A549 (cell line): ENCODE results near the gene DAB2IP.

ENCODE experiments used
- CEBPB ChIP-seq, 2 experiments: fragments of >200 bp in 1 of 2; sonication (Bioruptor Twin) in 1 of 2; formaldehyde crosslinking in 1 of 2; IDR thresholded peaks; 2 replicates each; pipeline ENCODE4 v1.6.1; 2012 to 2016
- EP300 ChIP-seq, 2 experiments: fragments of >200 bp; sonication (Bioruptor Twin); formaldehyde crosslinking; IDR thresholded peaks; 2 replicates in 1 of 2; 3 replicates in 1 of 2; pipeline ENCODE4 v1.6.1; 2016 to 2017
- ESRRA ChIP-seq: fragments of 150-350 bp; IDR thresholded peaks from 2 replicates; pipeline ENCODE4 v1.6.1; 2014; ENCODE audit warnings: mild to moderate bottlenecking, low read length, borderline replicate concordance
- HDAC2 ChIP-seq: fragments of 200-600 bp; sonication (generic); IDR thresholded peaks from 2 replicates; pipeline ENCODE4 v1.6.1; 2016
- JUN ChIP-seq, 2 experiments: fragments of >200 bp; sonication (Bioruptor Twin); formaldehyde crosslinking; IDR thresholded peaks; 2 replicates in 1 of 2; 3 replicates in 1 of 2; pipeline ENCODE4 v1.6.1; 2016 to 2017
- MYC ChIP-seq: IDR thresholded peaks from 2 replicates; pipeline ENCODE4 v1.6.1; 2012; ENCODE audit warnings: mild to moderate bottlenecking, inconsistent platforms, low read length, improper control_type of control experiment, borderline replicate concordance
- POLR2A ChIP-seq: IDR thresholded peaks from 2 replicates; pipeline ENCODE4 v1.6.1; 2012; ENCODE audit warnings: mild to moderate bottlenecking, low read length
- RAD21 ChIP-seq, 2 experiments: fragments of >200 bp in 1 of 2; sonication (Bioruptor Twin) in 1 of 2; formaldehyde crosslinking in 1 of 2; IDR thresholded peaks in 1 of 2; conservative IDR thresholded peaks in 1 of 2; 2 replicates in 1 of 2; 3 replicates in 1 of 2; pipeline ENCODE4 v1.6.1; 2012 to 2018; ENCODE audit warnings: inconsistent platforms in 1 of 2
- RARB ChIP-seq: fragments of 250-450 bp; sonication (Bioruptor Pico); IDR thresholded peaks from 2 replicates; pipeline ENCODE4 v1.8.0; 2021; ENCODE audit warnings: mild to moderate bottlenecking, moderate library complexity
- ZC3H11A ChIP-seq: fragments of 450-650 bp; IDR thresholded peaks from 2 replicates; pipeline ENCODE4 v1.6.1; 2014; ENCODE audit warnings: antibody characterized with exemption, mild to moderate bottlenecking
- TF ChIP-seq, protein P1 (sequence below): fragments of >200 bp; sonication (Bioruptor Twin); formaldehyde crosslinking; IDR thresholded peaks from 3 replicates; pipeline ENCODE4 v1.5.1; 2016
- TF ChIP-seq, protein P2 (sequence below): fragments of >200 bp; sonication (Bioruptor Twin); formaldehyde crosslinking; IDR thresholded peaks from 3 replicates; pipeline ENCODE4 v1.6.1; 2016
- TF ChIP-seq, protein P3 (sequence below): fragments of 200-600 bp; sonication (generic); IDR thresholded peaks from 2 replicates; pipeline ENCODE4 v1.6.1; 2016; ENCODE audit warnings: antibody characterized with exemption, mild to moderate bottlenecking, moderate library complexity

DNA sequence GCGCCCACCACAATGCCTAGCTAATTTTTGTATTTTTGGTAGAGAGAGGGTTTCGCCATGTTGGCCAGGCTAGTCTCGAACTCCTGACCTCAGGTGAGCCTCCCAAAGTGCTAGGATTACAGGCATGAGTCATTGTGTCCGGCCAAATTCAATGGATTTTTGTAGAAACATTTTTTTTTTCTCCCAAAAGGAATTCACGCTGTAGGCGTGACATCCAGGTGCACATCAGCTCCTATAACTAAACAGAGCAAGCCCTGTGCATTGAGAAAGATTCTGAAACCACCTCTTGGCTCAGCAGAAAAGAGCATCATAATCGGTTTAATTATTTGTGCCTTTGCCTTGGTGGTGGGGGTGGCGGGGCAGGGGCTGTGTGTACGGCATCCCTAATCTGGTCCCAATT is 32.9 kb upstream of the DAB2IP start:
- TF ChIP-seq POLR2A (no peak), JUN (IDR thresholded peaks at IDR 0.05) (no peak), HDAC2 (no peak), ESRRA (no peak), RARB (CRISPR knock-in tag) (no peak), RAD21 (conservative IDR thresholded peaks at IDR 0.05 in 1 of 2, IDR thresholded peaks at IDR 0.05 in 1 of 2) (no peak), CEBPB (IDR thresholded peaks at IDR 0.05) (no peak), ZC3H11A (no peak), EP300 (IDR thresholded peaks at IDR 0.05) (no peak), MYC (no peak)
- TF ChIP-seq, protein P1, sequence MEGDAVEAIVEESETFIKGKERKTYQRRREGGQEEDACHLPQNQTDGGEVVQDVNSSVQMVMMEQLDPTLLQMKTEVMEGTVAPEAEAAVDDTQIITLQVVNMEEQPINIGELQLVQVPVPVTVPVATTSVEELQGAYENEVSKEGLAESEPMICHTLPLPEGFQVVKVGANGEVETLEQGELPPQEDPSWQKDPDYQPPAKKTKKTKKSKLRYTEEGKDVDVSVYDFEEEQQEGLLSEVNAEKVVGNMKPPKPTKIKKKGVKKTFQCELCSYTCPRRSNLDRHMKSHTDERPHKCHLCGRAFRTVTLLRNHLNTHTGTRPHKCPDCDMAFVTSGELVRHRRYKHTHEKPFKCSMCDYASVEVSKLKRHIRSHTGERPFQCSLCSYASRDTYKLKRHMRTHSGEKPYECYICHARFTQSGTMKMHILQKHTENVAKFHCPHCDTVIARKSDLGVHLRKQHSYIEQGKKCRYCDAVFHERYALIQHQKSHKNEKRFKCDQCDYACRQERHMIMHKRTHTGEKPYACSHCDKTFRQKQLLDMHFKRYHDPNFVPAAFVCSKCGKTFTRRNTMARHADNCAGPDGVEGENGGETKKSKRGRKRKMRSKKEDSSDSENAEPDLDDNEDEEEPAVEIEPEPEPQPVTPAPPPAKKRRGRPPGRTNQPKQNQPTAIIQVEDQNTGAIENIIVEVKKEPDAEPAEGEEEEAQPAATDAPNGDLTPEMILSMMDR, result no peak
- TF ChIP-seq, protein P2, sequence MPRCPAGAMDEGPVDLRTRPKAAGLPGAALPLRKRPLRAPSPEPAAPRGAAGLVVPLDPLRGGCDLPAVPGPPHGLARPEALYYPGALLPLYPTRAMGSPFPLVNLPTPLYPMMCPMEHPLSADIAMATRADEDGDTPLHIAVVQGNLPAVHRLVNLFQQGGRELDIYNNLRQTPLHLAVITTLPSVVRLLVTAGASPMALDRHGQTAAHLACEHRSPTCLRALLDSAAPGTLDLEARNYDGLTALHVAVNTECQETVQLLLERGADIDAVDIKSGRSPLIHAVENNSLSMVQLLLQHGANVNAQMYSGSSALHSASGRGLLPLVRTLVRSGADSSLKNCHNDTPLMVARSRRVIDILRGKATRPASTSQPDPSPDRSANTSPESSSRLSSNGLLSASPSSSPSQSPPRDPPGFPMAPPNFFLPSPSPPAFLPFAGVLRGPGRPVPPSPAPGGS, result no peak
- TF ChIP-seq, protein P3, sequence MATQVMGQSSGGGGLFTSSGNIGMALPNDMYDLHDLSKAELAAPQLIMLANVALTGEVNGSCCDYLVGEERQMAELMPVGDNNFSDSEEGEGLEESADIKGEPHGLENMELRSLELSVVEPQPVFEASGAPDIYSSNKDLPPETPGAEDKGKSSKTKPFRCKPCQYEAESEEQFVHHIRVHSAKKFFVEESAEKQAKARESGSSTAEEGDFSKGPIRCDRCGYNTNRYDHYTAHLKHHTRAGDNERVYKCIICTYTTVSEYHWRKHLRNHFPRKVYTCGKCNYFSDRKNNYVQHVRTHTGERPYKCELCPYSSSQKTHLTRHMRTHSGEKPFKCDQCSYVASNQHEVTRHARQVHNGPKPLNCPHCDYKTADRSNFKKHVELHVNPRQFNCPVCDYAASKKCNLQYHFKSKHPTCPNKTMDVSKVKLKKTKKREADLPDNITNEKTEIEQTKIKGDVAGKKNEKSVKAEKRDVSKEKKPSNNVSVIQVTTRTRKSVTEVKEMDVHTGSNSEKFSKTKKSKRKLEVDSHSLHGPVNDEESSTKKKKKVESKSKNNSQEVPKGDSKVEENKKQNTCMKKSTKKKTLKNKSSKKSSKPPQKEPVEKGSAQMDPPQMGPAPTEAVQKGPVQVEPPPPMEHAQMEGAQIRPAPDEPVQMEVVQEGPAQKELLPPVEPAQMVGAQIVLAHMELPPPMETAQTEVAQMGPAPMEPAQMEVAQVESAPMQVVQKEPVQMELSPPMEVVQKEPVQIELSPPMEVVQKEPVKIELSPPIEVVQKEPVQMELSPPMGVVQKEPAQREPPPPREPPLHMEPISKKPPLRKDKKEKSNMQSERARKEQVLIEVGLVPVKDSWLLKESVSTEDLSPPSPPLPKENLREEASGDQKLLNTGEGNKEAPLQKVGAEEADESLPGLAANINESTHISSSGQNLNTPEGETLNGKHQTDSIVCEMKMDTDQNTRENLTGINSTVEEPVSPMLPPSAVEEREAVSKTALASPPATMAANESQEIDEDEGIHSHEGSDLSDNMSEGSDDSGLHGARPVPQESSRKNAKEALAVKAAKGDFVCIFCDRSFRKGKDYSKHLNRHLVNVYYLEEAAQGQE, result no peak
